ENCODE data around the gene RDX. TPM values are rescaled to one million over a fixed set of nuclear protein-coding genes. Genes with fewer than 3 reads are reported as not detected.

RDX gene
- total and polyA plus RNA-seq, 2 of the 4 experiments (the other 2 are of a cell fraction), result 61.1 to 72.4 TPM

DNA sequence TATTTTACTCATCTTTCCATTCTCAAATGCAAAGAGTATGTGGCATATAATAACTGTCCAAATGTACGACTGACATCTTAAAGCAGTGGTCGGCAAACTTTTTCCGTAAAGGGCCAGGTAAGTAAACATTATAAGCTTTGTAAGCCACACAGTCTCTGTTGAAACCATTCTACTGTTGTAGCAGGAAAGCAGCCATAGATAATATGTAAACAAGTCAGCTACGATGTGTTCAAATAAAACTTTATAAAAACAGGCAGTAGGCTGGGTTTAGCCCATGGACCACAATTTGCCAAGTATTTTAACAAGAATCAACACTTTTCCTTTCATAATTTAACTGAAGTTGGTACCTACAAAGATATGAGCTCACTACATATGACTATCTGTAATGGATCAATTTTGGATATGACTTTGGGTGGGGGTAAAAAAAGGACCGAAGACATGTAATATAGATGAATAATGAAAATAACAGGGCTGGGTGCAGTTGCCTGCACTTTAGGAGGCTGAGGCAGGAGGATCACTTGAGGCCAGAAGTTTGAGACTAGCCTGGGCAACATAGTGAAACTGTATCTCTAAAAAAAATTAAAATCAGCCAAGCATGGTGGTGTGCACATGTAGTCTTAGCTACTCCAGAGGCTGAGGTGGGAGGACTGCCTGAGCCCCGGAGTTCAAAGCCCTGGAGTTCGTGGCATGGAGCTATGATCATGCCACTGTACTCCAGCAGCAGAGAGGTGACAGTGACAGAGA is 5.7 kb downstream of the RDX start:
- Histone ChIP-seq H3K9me3 (ENCODE audit: control insufficient read depth, insufficient read depth, low read length) (no peaks in the 10 kb centered on the region), H3K4me2 (ENCODE audit: low read depth, low read length) (no peak overlapping the region), H2BK5ac (ENCODE audit: low read depth, low read length, poor library complexity, severe bottlenecking) (no peak overlapping the region), H3K4me3 (ENCODE audit: insufficient read depth, low read depth, low read length) (no peak overlapping the region), H3K9me1 (ENCODE audit: insufficient read depth, low read length) (peaks cover 8% of the 10 kb centered on the region), H3K4me1 (ENCODE audit: control insufficient read depth, insufficient read depth, low read length) (peaks cover 5% of the 10 kb centered on the region), H3K79me1 (ENCODE audit: low read depth in 1 of 2, low read length in 2 of 2) (peaks cover 7 to 57% of the 10 kb centered on the region in 2 experiments; a peak in 3 of 4 replicates), H2BK20ac (ENCODE audit: low read depth, low read length) (no peak overlapping the region), H2BK120ac (ENCODE audit: low read depth, low read length) (no peak overlapping the region), H3K36me3 (ENCODE audit: control insufficient read depth, insufficient read depth, low read length) (no peaks in the 10 kb centered on the region), H2BK15ac (ENCODE audit: low read depth, low read length) (no peak overlapping the region), H3K23ac (ENCODE audit: low read depth, low read length) (no peak overlapping the region), H4K91ac (ENCODE audit: insufficient read depth, low read depth, low read length) (no peak overlapping the region), H3K9ac (ENCODE audit: low read depth, low read length) (no peak overlapping the region), H2AK5ac (ENCODE audit: low read depth, low read length) (no peak overlapping the region), H3K56ac (ENCODE audit: extremely low read depth, insufficient read depth, low read length) (no peak overlapping the region), H3K27ac (ENCODE audit: insufficient read depth, low read length) (no peak overlapping the region), H3K27me3 (ENCODE audit: control insufficient read depth, insufficient read depth, low read length) (no peaks in the 10 kb centered on the region), H4K5ac (ENCODE audit: low read depth, low read length) (no peak overlapping the region), H4K20me1 (ENCODE audit: insufficient read depth, low read length) (peaks cover 68% of the 10 kb centered on the region), H3K4ac (ENCODE audit: low read depth, low read length) (no peak overlapping the region), H2AK9ac (replicated peaks; ENCODE audit: low read depth, low read length, poor library complexity) (no peak overlapping the region), H2AFZ (replicated peaks; ENCODE audit: low read length, poor library complexity) (no peak overlapping the region), H3K18ac (ENCODE audit: low read depth, low read length) (no peak overlapping the region), H4K8ac (ENCODE audit: low read depth in 2 of 2, low read length in 2 of 2) (no peak overlapping the region), H3K14ac (replicated peaks; ENCODE audit: low read depth, low read length) (no peak overlapping the region)
- dilution Hi-C loops (cut with HindIII; ENCODE audit: low sequenced_read_pairs, unreplicated experiment), result no loop called here
- intact Hi-C loops (cut with micrococcal nuclease), result no loop called here
- ATAC-seq (ENCODE audit: low read depth) (no peak), DNase-seq (no peak)
- no CpG with 5 or more reads among the region's 7 CpGs for WGBS, 2 experiments (ENCODE audit: extremely low coverage in 2 of 2, insufficient read length in 1 of 2)
- no TSS peak for BruUV-seq (replicated peaks)
- CTCF ChIA-PET, result no interaction called here
- POLR2A ChIA-PET (ENCODE audit: unreplicated experiment), result no interaction called here
- TF ChIP-seq MXI1 (IDR thresholded peaks at IDR 0.05; ENCODE audit: borderline replicate concordance, low read depth, low read length) (no peak), NFE2L2 (IDR thresholded peaks at IDR 0.05; ENCODE audit: low read depth, low read length) (no peak), MAFK (IDR thresholded peaks at IDR 0.05; ENCODE audit: low read depth, low read length) (no peak), CEBPB (IDR thresholded peaks at IDR 0.05; ENCODE audit: low read depth, low read length) (no peak), POLR2A (IDR thresholded peaks at IDR 0.05; ENCODE audit: low read depth, low read length) (no peak), RCOR1 (IDR thresholded peaks at IDR 0.05; ENCODE audit: insufficient replicate concordance, low read length) (no peak), BHLHE40 (IDR thresholded peaks at IDR 0.05; ENCODE audit: low read depth, low read length) (no peak), MAZ (IDR thresholded peaks at IDR 0.05; ENCODE audit: borderline replicate concordance, low read depth, low read length) (no peak), CHD1 (IDR thresholded peaks at IDR 0.05; ENCODE audit: low read depth, low read length) (no peak), SMC3 (IDR thresholded peaks at IDR 0.05; ENCODE audit: low read depth, low read length) (no peak)
- TF ChIP-seq, protein P1, sequence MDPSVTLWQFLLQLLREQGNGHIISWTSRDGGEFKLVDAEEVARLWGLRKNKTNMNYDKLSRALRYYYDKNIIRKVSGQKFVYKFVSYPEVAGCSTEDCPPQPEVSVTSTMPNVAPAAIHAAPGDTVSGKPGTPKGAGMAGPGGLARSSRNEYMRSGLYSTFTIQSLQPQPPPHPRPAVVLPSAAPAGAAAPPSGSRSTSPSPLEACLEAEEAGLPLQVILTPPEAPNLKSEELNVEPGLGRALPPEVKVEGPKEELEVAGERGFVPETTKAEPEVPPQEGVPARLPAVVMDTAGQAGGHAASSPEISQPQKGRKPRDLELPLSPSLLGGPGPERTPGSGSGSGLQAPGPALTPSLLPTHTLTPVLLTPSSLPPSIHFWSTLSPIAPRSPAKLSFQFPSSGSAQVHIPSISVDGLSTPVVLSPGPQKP (IDR thresholded peaks at IDR 0.05; ENCODE audit: borderline replicate concordance, low read depth, low read length), result no peak
- TF ChIP-seq, protein P2, sequence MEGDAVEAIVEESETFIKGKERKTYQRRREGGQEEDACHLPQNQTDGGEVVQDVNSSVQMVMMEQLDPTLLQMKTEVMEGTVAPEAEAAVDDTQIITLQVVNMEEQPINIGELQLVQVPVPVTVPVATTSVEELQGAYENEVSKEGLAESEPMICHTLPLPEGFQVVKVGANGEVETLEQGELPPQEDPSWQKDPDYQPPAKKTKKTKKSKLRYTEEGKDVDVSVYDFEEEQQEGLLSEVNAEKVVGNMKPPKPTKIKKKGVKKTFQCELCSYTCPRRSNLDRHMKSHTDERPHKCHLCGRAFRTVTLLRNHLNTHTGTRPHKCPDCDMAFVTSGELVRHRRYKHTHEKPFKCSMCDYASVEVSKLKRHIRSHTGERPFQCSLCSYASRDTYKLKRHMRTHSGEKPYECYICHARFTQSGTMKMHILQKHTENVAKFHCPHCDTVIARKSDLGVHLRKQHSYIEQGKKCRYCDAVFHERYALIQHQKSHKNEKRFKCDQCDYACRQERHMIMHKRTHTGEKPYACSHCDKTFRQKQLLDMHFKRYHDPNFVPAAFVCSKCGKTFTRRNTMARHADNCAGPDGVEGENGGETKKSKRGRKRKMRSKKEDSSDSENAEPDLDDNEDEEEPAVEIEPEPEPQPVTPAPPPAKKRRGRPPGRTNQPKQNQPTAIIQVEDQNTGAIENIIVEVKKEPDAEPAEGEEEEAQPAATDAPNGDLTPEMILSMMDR (conservative IDR thresholded peaks at IDR 0.05; ENCODE audit: low read depth, low read length), result no peak
- in situ Hi-C loops (cut with MboI; ENCODE audit: low sequenced_read_pairs), result no loop called here
